PC-3 (cell line): ENCODE results near the gene ABCG1.

Source experiments
- EZH2 ChIP-seq: fragments of 300-600 bp; sonication (generic); IDR thresholded peaks from one replicate; pipeline ENCODE4 v1.6.1; 2017; ENCODE audit warnings: antibody characterized with exemption, mild to moderate bottlenecking, low read length; ENCODE audit not compliant: unreplicated experiment
- EZH2phosphoT487 ChIP-seq: fragments of 300-600 bp; sonication (generic); IDR thresholded peaks from 2 replicates; pipeline ENCODE4 v1.6.1; 2018; ENCODE audit warnings: mild to moderate bottlenecking, antibody characterized with exemption, low read length, borderline replicate concordance
- TF ChIP-seq, protein P1 (sequence below): fragments of 300-600 bp; sonication (generic); conservative IDR thresholded peaks from 2 replicates; pipeline ENCODE4 v1.5.1; 2017; ENCODE audit warnings: antibody characterized with exemption, low read depth, mild to moderate bottlenecking, low read length

DNA sequence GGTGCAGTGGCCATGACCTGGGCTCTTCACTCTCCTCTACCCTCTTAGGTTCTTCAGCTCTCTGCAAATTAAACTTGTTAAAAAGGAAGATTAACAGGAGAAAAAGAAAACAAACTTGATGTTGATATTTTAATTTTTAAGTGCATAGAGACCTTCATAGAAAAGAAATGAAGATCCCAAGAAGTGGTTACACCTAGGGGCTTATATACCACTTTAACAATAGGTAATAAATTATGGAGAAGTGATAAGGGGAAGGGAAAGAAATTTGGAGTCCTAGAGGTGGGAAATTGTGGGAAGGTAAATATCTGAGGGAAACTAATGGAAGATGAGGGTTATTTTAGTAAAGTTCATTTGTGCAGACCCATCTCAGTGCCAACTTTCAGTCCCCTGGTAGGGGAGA, 112.7 kb downstream of the ABCG1 start:
- TF ChIP-seq, protein P1, sequence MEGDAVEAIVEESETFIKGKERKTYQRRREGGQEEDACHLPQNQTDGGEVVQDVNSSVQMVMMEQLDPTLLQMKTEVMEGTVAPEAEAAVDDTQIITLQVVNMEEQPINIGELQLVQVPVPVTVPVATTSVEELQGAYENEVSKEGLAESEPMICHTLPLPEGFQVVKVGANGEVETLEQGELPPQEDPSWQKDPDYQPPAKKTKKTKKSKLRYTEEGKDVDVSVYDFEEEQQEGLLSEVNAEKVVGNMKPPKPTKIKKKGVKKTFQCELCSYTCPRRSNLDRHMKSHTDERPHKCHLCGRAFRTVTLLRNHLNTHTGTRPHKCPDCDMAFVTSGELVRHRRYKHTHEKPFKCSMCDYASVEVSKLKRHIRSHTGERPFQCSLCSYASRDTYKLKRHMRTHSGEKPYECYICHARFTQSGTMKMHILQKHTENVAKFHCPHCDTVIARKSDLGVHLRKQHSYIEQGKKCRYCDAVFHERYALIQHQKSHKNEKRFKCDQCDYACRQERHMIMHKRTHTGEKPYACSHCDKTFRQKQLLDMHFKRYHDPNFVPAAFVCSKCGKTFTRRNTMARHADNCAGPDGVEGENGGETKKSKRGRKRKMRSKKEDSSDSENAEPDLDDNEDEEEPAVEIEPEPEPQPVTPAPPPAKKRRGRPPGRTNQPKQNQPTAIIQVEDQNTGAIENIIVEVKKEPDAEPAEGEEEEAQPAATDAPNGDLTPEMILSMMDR = no peak
- TF ChIP-seq EZH2 (no peak), EZH2phosphoT487 (no peak)
